Right ventricle myocardium superior (tissue), 1 donor: Measurements from ENCODE around the gene RAB15. TPM values are rescaled to one million over a fixed set of nuclear protein-coding genes. Genes with fewer than 3 reads are reported as not detected.
A peak's percentile ranks its signal among the peaks of the same experiment; 100 is the strongest.

Source experiments
- ATAC-seq: fragments of 200-7000 bp; cut with Tn5 transposase; one replicate; pipeline ENCODE4 v1.9.1; 2020; ENCODE audit warnings: mild to moderate bottlenecking; ENCODE audit not compliant: poor library complexity
- DNase-seq: peaks from one replicate; pipeline ENCODE4 v3.0.0-alpha.2; 2020
- intact Hi-C: fragments of 100-400 bp; cut with DNase I; formaldehyde crosslinking; loops from one replicate; pipeline ENCODE4 v1.11.2; 2022
- long read RNA-seq: library from polyadenylated mRNA; unstranded; transcript quantifications from one replicate; pipeline ENCODE4 v2.0.0, GENCODE V29; 2021
- total RNA-seq: library from RNA; stranded (reverse); fragmentation: NEBNext Ultra II Directional; extraction: Animal tissue kit (Norgen Biotek cat#: 25700); gene quantifications from one replicate; pipeline ENCODE4 v1.2.1, GENCODE V29; 2021
- donor health status: DM: no; HTN: yes; CAD: no; lungs with severe emphysema.

RAB15 gene
- 7.5 TPM for total RNA-seq
- long read RNA-seq, transcript RAB15-203 (7 exons, 3,515 nt), result major isoform, 7 of 26 reads
- long read RNA-seq, partial matches to known transcripts, result 19 of 26 reads
- long read RNA-seq, other reads (novel, unspliced or antisense), result 0 of 26 reads

DNA sequence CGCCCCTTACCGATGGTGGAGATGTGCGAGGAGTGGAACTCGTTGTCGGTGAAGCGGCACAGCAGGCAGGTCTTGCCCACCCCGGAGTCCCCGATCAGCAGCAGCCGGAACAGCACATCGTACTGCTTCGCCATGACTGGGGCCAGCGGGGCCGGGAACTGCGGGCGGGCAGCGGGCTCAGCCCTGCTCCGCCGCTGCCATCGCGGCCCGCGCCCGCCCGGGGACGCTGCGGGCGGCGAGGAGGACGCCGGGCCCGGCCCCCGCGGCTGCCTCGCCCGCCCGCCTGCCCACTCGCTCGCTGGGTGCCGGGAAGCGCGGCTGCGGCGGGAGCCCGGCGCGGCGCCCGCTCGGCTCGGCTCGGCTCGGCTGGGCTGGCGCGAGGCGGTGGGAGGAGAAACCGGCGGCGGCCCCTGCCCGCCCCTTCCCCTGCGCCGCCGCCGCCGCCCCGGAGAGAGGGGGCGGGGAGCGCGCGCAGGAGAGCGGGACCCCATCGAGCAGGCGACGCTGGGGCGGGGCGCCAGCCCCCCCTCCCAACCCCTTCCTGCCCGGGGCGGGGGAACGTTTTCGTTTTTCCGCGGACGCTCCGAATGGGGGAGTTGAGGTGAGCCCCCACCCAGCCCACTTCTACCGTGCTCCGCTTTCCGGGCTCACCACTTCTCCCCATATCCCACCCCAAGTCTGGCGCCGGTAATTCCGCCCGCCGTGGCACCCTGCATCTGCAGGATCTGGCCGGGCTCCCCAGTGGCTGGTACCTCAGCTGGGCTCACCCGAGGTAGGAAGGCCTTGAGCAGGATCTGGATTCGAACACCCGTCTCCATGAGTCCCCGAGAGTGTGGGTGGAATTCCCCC is at the start of gene RAB15:
TSS of gene RAB15 (minus strand) at position 394 of the 849 bp plus-strand sequence. CDS start at position 134, 260 bp downstream.
- peak; percentile 54 for DNase-seq
- peak; percentile 84 for ATAC-seq
- intact Hi-C loops, result no loop called here

DNA sequence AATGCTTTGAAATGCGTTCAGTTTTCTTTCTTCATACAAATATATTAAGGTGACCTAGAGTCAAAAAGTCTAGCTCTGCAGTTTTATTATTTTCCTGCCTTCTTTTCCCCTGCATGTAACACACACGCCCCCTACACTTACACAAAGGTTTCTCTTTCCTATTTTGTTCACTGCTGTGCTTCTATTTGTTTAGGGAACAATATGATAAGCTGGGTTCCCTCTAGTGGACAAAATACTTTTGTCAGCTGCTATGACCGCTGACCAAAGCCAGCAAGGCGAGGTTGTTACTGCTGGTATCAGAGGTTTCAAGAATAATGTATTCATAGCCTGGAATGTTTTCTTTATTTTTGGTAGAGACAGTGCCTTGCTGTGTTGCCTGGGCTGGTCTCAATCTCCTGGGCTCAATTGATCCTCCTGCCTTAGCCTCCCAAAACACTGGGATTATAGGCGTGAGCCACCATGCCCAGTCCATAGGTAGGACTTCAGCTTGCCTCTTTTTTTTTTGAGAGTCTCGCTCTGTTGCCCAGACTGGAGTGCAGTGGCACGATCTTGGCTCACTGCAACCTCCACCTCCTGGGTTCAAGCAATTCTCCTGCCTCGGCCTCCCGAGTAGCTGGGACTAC is 47.9 kb upstream of the RAB15 start:
- intact Hi-C loops, result no loop called here
- ATAC-seq (peak; percentile 92), DNase-seq (no peak)

DNA sequence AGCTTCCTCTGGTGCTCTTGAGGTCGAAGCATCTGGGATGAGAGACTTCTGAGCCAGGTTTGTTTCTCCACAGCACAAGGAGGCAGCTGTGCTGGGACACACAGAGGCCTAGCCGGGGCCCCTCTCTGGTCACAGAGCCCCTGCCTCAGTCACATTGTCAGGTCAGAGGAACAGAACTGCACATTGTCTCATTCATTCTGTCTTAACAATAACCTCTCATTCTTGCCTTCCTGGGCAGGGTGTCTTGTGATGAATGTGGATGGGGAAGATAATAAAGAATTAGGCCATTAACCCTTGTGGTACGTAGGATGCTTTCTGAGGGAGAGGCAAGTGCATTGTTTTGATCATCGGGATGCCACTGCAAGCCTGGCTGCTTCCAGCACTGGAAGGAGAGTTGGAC is 44.3 kb upstream of the RAB15 start:
- no peak for ATAC-seq
- intact Hi-C loops, result no loop called here

DNA sequence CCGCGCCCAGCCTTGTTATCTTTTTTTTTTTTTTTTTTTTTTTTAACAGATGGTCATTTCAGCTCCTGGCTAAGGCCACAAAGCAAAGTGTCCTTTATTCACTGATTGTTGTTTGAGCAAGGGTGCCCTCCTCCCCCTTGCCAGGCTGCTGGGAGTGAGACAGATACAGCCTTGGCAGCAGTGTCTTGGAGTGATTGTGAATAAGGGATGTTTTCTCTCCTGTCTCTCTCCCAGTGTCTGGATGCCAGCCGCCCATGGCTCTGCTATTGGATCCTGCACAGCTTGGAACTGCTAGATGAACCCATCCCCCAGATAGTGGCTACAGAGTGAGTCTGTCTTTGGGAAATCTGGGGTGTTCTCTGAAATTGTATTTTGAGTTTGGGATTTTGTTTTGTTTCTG is 43.3 kb upstream of the RAB15 start:
- no peak for ATAC-seq
- intact Hi-C loops, result no loop called here
- no peak for DNase-seq

More for the DNA sequence above, 44.3 kb upstream of the RAB15 start:
- no peak for DNase-seq

DNA sequence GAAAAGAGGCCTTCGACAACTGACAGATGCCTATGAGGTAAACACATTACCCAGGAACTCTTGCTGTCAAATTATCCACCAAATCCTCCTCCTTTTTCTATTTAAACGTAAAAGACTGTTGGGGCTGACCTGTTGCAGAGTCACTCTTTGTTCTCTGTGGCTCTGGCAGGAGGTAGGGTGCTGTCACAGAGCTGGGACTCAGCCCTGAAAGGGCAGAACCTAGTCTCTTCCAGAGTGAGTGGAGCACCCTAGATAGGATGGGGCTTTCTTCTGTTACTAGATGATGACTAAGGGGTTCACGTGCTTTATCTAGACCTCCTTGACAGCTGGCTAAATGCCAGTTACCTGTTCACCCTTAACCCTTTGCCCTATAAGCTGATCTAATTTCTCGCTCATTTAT is 40.2 kb upstream of the RAB15 start:
- intact Hi-C loops, result no loop called here
- ATAC-seq, result no peak
- no peak for DNase-seq

DNA sequence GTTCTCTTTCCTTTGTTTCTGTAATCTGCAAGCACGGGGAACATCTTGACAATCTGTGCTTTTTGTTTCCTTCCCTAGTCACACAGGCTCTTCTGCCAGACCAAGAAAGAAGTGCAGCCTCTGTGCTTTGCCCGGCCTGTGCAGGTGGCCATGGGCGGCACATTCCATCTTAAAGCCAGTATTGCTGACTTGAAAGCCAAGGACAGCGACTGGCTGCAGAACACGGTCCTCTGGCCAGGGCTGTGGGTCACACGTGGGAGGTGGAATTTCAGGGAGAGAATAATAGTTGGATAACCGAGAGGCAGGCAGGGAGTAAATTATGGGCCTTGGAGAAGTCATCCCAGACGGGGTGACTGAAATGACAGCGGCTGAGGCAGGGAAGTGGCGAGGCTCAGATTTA is 39.4 kb upstream of the RAB15 start:
- intact Hi-C loops, result no loop called here
- ATAC-seq (no peak), DNase-seq (no peak)

DNA sequence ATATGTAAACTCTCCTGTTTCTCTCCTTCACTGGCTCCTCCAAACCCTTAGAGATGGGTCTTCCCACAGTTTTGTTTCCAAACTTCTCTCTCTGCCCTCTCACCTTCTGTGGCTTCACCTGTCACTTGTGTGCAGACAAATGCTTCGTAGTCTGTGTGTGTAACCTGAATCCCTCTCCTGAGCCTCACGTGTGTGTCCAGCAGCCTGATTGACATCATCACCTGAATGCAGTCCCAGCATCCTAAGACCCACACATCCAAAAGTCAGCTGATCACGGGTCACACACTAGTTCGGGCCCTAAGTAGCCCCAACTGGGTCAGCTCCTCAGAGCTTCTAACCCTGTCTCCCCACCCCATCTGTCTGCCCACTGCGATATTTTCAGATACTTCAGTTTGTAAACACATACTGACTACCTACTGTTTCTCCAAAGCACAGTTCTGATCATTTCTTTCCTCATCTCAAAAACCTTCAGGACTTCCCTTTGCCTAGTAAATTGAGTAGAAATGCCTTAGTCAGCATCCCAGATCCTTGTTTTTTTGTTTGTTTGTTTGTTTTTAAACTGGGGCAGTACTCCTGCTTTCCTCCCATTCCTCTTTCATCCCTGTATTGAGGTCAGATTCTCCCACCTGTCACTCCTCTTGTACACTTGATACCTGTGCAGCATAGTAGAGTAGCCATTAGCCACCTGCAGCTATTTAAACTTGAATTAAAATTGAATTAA is 38.2 kb upstream of the RAB15 start:
- ATAC-seq (no peak), DNase-seq (no peak)
- intact Hi-C loops, result no loop called here

DNA sequence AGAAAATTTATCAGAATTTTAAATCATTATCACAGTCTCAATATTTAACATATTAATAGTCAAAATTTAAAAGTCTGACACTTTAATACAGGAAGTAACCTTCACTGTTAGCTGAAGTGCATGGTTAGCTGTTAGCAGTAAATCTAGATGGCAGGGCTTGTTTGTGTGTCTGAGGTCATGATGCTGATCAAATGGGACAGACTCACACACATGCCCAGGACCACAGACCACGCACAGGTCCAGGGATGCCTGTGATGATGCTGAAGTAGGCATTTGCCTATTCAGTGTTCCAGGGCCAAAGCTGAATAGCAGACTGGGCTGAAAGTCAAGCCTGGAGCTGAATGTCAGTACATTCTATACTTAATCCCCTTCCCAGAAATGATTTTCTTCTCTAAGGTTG is 35.1 kb upstream of the RAB15 start:
- ATAC-seq, result no peak
- no peak for DNase-seq
- intact Hi-C loops, result no loop called here

DNA sequence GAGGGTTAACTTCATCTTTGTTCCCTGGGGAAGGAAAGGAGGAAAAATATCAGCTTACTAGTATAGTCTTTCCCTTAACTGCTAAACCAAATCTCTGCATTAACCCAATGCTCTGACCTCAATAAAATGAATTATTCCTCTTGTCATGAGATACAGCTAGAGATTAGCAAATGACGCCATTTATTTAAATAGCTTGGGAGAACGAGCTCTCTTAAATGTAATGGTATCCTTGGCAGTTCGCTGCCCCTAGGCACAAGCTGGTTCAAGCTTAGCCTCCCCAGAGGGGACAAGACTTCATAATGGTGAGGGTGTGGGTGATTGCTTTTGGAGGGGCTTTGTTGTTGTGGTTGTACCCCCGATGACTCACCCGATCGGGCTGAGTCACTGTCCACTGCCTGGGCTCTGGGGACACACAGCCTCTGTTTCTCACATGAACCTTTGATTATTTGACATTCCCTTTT is 34.2 kb upstream of the RAB15 start:
- ATAC-seq, result no peak
- no peak for DNase-seq
- intact Hi-C loops, result no loop called here

DNA sequence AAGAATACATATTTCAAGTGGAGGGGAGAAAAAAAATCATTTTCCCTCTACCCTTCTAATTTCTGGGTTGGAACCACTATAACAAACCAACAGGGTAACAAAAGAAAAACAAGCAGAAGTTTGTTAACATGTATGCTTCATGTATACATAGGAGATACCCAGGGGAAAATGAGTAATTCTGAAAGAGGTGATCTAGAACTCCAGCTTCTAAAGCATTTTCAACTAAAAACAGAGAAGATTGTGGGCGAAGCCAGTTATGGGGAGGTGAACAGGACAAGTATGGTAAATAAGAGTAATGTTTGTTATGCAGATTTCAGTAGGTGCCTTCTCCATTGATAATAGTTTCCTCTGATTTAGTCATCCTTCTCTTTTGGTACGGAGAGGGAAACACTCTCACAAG is 31.3 kb upstream of the RAB15 start:
- intact Hi-C loops, result no loop called here
- DNase-seq (no peak), ATAC-seq (no peak)

DNA sequence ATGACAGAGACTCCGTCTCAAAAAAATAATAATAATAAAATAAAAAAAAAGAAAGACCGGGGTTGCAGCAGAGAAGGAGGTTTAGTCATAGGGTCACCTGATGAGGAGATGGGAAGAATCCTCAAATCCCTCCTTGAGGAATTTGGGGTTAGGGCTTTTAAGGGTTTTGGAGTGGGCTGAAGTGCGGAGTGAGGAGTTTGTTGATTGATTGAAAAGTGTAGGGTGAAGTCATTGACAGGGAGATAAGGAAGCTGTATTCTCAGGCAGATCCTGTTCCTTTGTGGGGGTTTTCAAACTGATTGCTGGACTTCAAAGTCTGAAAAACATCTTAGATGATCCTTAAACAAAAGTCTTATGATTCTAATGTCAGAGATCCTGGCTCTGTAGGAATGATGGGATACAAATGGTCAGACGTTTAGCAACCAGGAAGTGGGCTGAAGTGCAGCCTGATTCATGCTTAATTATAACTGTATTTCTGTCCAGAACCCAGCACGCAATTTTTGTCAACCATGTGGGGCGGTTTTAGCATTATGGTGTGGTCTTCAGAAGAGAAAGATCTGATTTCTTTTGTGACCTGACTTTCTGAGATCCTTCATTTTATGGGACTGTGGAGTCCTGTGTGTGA is 30.6 kb upstream of the RAB15 start:
- no peak for ATAC-seq
- intact Hi-C loops, result no loop called here
- no peak for DNase-seq

DNA sequence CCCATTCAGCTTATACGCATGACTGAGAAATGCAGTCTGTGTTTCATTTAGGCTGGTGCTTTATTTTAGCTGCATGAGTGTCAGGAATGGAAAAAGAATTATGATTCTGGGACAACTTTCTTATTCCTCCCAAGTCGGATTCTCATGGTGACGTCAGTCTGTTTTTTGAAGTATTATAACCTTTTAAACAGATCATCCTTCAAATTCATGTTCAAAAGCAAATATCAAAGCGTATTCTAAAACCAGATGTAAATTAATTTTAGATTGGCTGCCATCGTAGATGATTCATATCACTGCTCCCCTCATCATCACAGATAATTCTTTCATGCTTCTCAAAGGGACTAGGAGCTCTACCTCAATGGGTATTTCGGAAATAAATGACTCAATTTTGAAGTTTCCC is 29.6 kb upstream of the RAB15 start:
- ATAC-seq, result no peak
- intact Hi-C loops, result no loop called here
- no peak for DNase-seq

DNA sequence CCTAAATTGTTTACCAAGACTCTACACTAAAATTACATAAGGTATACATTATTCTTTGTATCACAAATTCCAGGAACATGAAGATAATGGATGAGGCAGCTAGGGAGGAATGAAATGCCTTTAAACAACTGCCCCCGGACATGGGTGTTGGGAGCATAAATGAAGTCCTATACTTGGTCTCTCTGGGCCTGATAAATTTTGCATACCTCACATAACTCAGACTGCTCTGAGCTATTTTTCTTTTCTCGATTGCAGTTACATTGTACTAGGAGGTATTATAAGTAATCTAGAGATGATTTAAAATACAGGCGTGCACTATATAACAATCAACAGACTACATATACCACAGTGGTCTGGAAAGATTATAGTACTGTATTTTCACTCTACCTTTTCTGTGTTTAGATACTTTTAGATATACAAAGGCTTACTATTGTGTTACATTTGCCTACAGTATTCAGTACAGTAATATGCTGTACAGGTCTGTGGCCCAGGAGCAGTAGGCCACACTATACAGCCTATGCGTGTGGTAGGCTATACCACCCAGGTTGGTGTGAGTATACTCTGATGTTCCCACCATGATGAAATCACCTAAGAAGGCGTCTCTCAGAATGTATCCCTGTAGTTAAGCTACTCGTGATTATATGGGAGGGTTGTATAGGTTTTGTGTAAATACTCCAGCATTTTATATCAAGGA is 28.9 kb upstream of the RAB15 start:
- peak; percentile 68 for ATAC-seq
- no peak for DNase-seq
- intact Hi-C loops, result no loop called here

DNA sequence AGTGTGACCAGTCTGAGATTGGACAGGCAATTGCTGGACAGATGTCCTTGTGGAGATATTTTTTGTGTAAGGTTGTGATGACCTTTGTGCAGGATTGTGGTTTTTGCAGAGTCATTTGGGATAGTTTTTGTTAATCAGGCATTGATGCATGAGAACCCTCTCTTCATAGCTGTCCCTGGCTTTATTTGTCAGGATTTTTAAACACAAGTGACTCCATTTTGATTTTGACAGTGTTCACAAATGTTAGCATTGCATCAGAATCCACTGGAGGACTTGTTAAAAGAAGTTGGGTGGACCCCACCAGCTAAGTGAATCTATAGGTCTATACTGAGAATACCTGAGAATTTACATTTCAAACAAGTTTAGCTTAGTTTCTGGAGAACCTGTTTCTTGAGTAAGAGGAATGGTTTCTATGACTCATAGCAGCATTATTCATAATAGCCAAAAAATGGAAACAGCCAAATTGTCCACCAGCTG is 26.4 kb upstream of the RAB15 start:
- ATAC-seq, result no peak
- intact Hi-C loops, result no loop called here

DNA sequence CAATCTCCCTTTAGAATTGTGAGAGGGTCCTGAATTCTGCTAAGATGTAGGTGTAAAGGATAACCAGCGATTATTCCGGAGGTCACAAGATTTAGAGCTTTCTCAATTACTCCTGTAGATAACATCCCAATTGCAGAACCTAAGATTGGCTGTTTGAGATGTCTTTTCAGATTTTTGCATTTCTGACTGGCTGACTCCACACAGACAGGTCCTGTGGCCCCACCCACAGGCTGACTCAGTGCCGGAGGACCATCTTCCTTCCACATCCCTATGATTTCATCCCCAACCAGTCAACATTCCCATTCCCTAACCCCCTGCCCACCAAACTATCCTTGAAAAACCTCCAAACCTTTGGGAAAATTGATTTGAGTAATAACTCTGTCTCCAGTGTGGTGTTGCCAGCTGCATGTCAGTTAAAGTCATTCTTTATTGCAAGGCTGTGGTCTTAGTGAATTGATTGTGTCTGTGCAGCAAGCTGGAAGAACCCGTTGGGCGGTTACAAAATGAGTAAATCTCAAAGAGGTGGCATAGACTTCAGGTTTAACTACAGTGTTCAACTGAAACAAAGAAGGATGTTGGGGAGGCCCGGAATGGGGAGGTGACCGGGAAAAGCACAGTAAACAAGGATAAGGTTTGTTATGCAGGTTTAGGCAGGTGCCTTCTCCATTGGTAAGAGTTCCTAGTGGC is 25.1 kb upstream of the RAB15 start:
- DNase-seq (no peak), ATAC-seq (no peak)
- intact Hi-C loops, result no loop called here

More for the DNA sequence above, 26.4 kb upstream of the RAB15 start:
- no peak for DNase-seq

DNA sequence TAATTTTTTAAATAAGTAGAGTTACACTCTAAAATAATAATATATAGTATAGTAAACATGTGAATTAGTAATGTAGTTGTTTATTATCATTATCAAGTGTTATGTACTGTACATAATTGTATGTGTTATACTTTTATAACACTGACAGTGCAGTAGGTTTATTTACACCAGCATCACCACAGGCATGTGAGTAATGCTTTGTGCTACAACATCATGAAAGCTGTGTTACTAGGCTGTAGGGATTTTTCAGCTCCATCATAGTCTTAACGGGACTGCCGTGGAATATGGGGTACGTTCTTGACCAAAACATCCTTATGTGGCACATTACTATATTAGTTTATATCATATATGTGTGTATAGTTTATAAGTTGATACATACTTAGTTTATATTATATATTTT is 23.2 kb upstream of the RAB15 start:
- DNase-seq (no peak), ATAC-seq (no peak)
- intact Hi-C loops, result no loop called here

DNA sequence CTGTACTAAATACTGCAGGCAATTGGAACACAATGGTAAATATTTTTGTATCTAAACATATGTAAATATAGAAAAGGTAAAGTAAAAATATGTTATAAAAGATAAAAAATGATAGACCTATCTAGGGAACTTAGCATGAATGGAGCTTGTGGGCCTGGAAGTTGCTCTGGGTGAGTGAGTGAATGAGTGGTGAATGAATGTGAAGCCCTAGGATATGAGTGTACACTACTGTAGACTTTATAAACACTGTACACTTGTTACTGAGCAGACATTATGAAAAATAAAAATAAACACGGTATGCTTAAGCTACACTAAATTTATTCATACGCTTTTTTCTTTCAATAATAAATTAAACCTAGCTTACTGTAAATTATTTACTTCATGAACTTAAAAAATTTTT is 22.4 kb upstream of the RAB15 start:
- intact Hi-C loops, result no loop called here
- no peak for ATAC-seq
- no peak for DNase-seq
